Gastroesophageal sphincter (tissue), 2 donors: ENCODE data around the gene NOX5.

Experiments used
- POLR2A ChIP-seq, 2 donors: fragments of 450-650 bp; IDR thresholded peaks; one replicate each; pipeline ENCODE4 v1.6.1; 2017; ENCODE audit warnings: antibody characterized with exemption in 2 of 2, mild to moderate bottlenecking in 2 of 2, moderate library complexity in 1 of 2
- POLR2AphosphoS5 ChIP-seq: sonication (generic); formaldehyde crosslinking; IDR thresholded peaks from one replicate; pipeline ENCODE4 v1.6.1; 2017; ENCODE audit warnings: antibody characterized with exemption

DNA sequence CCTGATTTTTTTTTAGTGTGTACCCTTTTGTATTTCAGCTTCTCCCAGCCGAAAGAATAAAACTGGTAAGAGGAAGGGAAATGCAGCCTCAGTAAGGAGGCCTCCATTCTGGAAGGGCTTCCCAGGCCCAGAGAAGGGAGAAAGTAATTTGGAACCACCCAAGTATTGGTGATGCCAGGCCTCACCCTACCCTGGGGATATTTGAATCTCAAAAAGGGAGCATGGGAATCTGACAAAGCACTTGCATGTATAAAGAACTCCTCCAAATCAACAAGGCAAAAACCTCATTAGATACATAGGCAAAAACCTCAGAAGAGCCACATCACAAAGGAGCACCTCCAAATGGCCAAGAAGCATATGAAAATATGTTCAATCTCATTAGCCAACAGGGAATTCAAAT, 77.2 kb downstream of the NOX5 start:
- TF ChIP-seq POLR2A (IDR thresholded peaks at IDR 0.05) (no peak), POLR2AphosphoS5 (no peak)
